Brain pericyte (primary cell): ENCODE data around the gene NRXN2.
"Not testable (repeated sequence)": the region's sequence is repeated elsewhere in the genome, so short reads cannot be mapped to it uniquely, and the experiment has no call there.

Experiments
- DNase-seq: peaks from one replicate; pipeline ENCODE4 v3.0.0-alpha.2; 2012; ENCODE audit warnings: low read depth, low spot score

NRXN2 gene

GRCh38 chr11:64566042-64566914 lies 156.7 kb downstream of the NRXN2 start:
- no peak for DNase-seq

- DNase-seq, result no peak
Measured at GRCh38 chr11:64564947-64565889, 157.8 kb downstream of the NRXN2 start.

- DNase-seq, result no peak
Measured at GRCh38 chr11:64564419-64564818, 158.6 kb downstream of the NRXN2 start.

- DNase-seq, result no peak
Measured at GRCh38 chr11:64563966-64564365, 159.0 kb downstream of the NRXN2 start.

- DNase-seq, result no peak
Measured at GRCh38 chr11:64562723-64563351, 160.2 kb downstream of the NRXN2 start.

GRCh38 chr11:64561984-64562722 lies 160.8 kb downstream of the NRXN2 start:
- DNase-seq, result no peak

- not testable (repeated sequence) for DNase-seq
Measured at GRCh38 chr11:64561429-64561828, 161.6 kb downstream of the NRXN2 start.

GRCh38 chr11:64560941-64561340 lies 162.1 kb downstream of the NRXN2 start:
- no peak for DNase-seq

GRCh38 chr11:64560139-64560771 lies 162.7 kb downstream of the NRXN2 start:
- DNase-seq, result no peak

- no peak for DNase-seq
Measured at GRCh38 chr11:64559351-64560138, 163.5 kb downstream of the NRXN2 start.

- no peak for DNase-seq
Measured at GRCh38 chr11:64558869-64559268, 164.1 kb downstream of the NRXN2 start.

- DNase-seq, result no peak
Measured at GRCh38 chr11:64558065-64558745, 164.8 kb downstream of the NRXN2 start.

- DNase-seq, result no peak
Measured at GRCh38 chr11:64556721-64557250, 166.2 kb downstream of the NRXN2 start.
